ENCODE measurements around the gene TMEM233.

DNA sequence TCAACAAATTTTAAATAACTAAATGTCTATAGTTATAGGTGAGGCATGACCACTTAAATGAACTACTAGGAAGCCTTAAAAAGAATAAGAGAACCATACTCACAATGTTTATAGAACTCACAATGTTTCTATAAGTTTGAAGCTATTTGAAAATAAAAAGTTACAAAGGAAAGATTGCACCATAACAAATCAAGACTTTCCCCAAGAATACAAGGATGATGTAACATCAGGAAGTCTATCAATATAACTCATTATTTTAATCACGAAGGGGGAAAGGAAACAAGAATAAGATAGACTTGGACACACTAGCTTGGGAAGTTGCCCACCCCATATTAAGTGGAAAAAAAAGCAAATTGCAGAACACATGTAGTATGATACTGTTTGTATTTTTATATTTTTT lies 26.9 kb downstream of the TMEM233 start:
- no peak for TF ChIP-seq CTCF (conservative IDR thresholded peaks at IDR 0.05; ENCODE audit: low read depth in 2 of 2)
- TF ChIP-seq, protein P1, sequence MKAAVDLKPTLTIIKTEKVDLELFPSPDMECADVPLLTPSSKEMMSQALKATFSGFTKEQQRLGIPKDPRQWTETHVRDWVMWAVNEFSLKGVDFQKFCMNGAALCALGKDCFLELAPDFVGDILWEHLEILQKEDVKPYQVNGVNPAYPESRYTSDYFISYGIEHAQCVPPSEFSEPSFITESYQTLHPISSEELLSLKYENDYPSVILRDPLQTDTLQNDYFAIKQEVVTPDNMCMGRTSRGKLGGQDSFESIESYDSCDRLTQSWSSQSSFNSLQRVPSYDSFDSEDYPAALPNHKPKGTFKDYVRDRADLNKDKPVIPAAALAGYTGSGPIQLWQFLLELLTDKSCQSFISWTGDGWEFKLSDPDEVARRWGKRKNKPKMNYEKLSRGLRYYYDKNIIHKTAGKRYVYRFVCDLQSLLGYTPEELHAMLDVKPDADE (IDR thresholded peaks at IDR 0.05): no peak
- TF ChIP-seq REST (IDR thresholded peaks at IDR 0.05; ENCODE audit: unreplicated experiment): no peak
- TF ChIP-seq POLR2AphosphoS5 (IDR thresholded peaks at IDR 0.05; ENCODE audit: low read depth): no peak
- TF ChIP-seq EZH2 (IDR thresholded peaks at IDR 0.05; ENCODE audit: low read depth, unreplicated experiment): no peak
- TF ChIP-seq CREB1 (CRISPR knock-in tag; IDR thresholded peaks at IDR 0.05; ENCODE audit: low read depth): no peak

Measured in GM23338 (cell line).